Measurements from ENCODE around the gene PTTG1.

Gene PTTG1

DNA sequence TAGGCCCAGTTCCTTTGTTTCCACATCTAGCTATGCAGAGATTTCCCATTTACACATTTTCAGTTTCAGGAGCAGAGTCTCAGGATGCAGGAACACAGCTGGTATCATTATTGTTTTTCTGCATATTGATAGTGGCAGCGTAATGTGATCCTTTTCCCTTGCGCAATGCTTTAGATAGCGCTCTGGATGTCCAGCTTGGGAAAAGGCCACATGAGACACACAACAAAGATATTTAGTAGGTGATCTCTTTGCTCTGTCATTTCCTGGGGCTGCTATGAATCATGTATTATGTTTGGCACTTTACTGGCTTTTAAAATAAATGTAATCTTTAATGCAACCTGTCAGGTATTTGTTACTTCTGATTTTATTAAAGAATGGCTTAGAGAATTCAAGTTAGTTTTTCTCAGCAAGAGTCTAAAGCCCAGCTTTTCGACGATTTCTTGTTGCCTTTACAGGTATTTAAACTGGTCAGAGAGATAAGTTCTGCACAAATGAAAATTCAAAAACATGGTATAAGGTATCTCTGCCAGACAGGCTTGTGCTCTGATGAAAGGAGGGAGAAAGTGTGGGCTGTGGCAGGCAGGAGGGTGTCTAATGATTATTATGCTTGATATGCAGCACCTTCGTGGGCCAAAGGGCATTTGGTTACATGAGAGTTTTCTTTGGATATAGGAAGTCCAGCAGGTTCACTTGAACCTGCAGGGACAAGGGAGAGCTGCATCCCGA is 42.2 kb downstream of the PTTG1 start:
- Histone ChIP-seq H3K23ac (ENCODE audit: low read depth, low read length, poor library complexity) (no peak overlapping the region), H3K4ac (ENCODE audit: low read length) (no peak overlapping the region), H3K36me3 (replicated peaks in 1 of 2; ENCODE audit: control insufficient read depth in 2 of 2, insufficient read depth in 2 of 2, low read length in 2 of 2) (no peaks in the 10 kb centered on the region), H3K9ac (ENCODE audit: low read depth, low read length, poor library complexity) (no peak overlapping the region), H3K4me3 (ENCODE audit: low read length in 2 of 2) (no peak overlapping the region), H3K27me3 (ENCODE audit: control insufficient read depth in 3 of 3, insufficient read depth in 3 of 3, low read depth in 1 of 3, low read length in 3 of 3) (no peaks in the 10 kb centered on the region), H3K4me2 (ENCODE audit: insufficient read depth, low read length, poor library complexity, severe bottlenecking) (no peak overlapping the region), H3K79me1 (ENCODE audit: low read depth, low read length) (no peaks in the 10 kb centered on the region), H2BK15ac (ENCODE audit: low read length) (no peak overlapping the region), H2BK120ac (ENCODE audit: low read depth, low read length) (no peak overlapping the region), H3K18ac (ENCODE audit: low read length) (no peak overlapping the region), H4K8ac (ENCODE audit: low read depth, low read length) (no peak overlapping the region), H2AK5ac (ENCODE audit: low read depth, low read length) (no peak overlapping the region), H2BK5ac (ENCODE audit: low read length) (no peak overlapping the region), H3K14ac (ENCODE audit: low read length) (no peak overlapping the region), H4K91ac (ENCODE audit: low read depth, low read length, poor library complexity) (no peak overlapping the region), H3K9me3 (replicated peaks in 1 of 2; ENCODE audit: control insufficient read depth in 2 of 2, insufficient read depth in 1 of 2, low read depth in 1 of 2, low read length in 2 of 2) (peaks cover 0 to 4% of the 10 kb centered on the region in 2 donors), H2AFZ (ENCODE audit: low read length) (no peak overlapping the region), H3K4me1 (ENCODE audit: control insufficient read depth in 2 of 2, insufficient read depth in 1 of 2, low read depth in 1 of 2, low read length in 2 of 2) (no peaks in the 10 kb centered on the region), H2BK12ac (ENCODE audit: low read length) (no peak overlapping the region), H3K27ac (replicated peaks; ENCODE audit: low read length) (no peak overlapping the region)
- WGBS, 2 donors (ENCODE audit: extremely low coverage in 2 of 2, insufficient read length in 2 of 2, insufficient replicate concordance in 1 of 2): no CpG with 5 or more reads among the region's 7 CpGs
- DNase-seq (ENCODE audit: low spot score): no peak

DNA sequence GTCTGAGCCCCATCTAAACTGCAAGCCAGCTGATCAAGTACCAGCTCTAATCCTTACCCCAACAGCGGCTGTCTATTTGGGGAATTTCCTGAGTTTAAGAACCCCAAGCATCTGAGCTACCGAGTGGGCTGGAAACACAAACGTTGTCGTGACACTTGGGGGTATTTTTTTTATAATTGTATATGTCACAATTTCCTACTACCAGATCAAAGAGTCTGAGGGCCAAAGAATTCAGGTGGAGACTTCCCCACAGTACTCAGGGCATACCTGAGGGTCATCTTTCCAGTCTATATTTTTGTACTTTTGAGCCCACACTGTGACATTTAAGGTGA is 42.8 kb downstream of the PTTG1 start:
- no peak overlapping the region for H2AFZ ChIP-seq (ENCODE audit: low read length)
- no peak overlapping the region for H3K4me2 ChIP-seq (ENCODE audit: insufficient read depth, low read length, poor library complexity, severe bottlenecking)
- no peak overlapping the region for H3K18ac ChIP-seq (ENCODE audit: low read length)
- no peak overlapping the region for H3K23ac ChIP-seq (ENCODE audit: low read depth, low read length, poor library complexity)
- no peak overlapping the region for H4K91ac ChIP-seq (ENCODE audit: low read depth, low read length, poor library complexity)
- H3K9ac ChIP-seq (ENCODE audit: low read depth, low read length, poor library complexity): no peak overlapping the region
- no peak for DNase-seq (ENCODE audit: low spot score)
- H3K27ac ChIP-seq (replicated peaks; ENCODE audit: low read length): no peak overlapping the region
- no peak overlapping the region for H4K8ac ChIP-seq (ENCODE audit: low read depth, low read length)
- H3K79me1 ChIP-seq (ENCODE audit: low read depth, low read length): no peaks in the 10 kb centered on the region
- no peak overlapping the region for H2BK5ac ChIP-seq (ENCODE audit: low read length)
- H2BK120ac ChIP-seq (ENCODE audit: low read depth, low read length): no peak overlapping the region
- no peak overlapping the region for H2BK15ac ChIP-seq (ENCODE audit: low read length)
- no peak overlapping the region for H3K14ac ChIP-seq (ENCODE audit: low read length)
- H2BK12ac ChIP-seq (ENCODE audit: low read length): no peak overlapping the region
- peaks cover 0 to 4% of the 10 kb centered on the region in 2 donors for H3K9me3 ChIP-seq (replicated peaks in 1 of 2; ENCODE audit: control insufficient read depth in 2 of 2, insufficient read depth in 1 of 2, low read depth in 1 of 2, low read length in 2 of 2)
- no CpG with 5 or more reads among the region's 4 CpGs for WGBS, 2 donors (ENCODE audit: extremely low coverage in 2 of 2, insufficient read length in 2 of 2, insufficient replicate concordance in 1 of 2)
- no peaks in the 10 kb centered on the region for H3K27me3 ChIP-seq (ENCODE audit: control insufficient read depth in 3 of 3, insufficient read depth in 3 of 3, low read depth in 1 of 3, low read length in 3 of 3)
- no peak overlapping the region for H3K4me3 ChIP-seq (ENCODE audit: low read length in 2 of 2)
- no peaks in the 10 kb centered on the region for H3K4me1 ChIP-seq (ENCODE audit: control insufficient read depth in 2 of 2, insufficient read depth in 1 of 2, low read depth in 1 of 2, low read length in 2 of 2)
- H3K4ac ChIP-seq (ENCODE audit: low read length): no peak overlapping the region
- H3K36me3 ChIP-seq (replicated peaks in 1 of 2; ENCODE audit: control insufficient read depth in 2 of 2, insufficient read depth in 2 of 2, low read length in 2 of 2): no peaks in the 10 kb centered on the region
- no peak overlapping the region for H2AK5ac ChIP-seq (ENCODE audit: low read depth, low read length)

DNA sequence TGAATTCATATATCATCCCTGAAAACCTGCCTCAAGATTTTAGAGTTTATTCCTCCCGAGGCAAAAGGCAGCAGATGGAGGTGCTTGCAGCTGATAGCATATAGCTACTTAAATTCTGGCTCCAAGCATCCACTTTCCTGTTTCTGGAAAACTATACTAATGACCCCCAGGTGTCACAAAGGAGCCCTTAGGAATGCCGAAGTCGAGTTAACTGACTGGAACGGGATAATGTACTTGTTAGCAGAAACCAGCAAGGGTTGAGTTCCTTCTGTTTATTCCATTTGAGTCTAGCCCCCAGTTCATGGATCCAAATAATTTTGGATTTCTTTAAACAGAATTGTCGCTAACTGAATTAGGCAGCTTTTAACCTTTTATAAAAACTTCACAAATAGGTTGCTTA is 44.5 kb downstream of the PTTG1 start:
- H3K4me1 ChIP-seq (ENCODE audit: control insufficient read depth in 2 of 2, insufficient read depth in 1 of 2, low read depth in 1 of 2, low read length in 2 of 2): no peaks in the 10 kb centered on the region
- no peak overlapping the region for H3K4me2 ChIP-seq (ENCODE audit: insufficient read depth, low read length, poor library complexity, severe bottlenecking)
- no peak overlapping the region for H3K14ac ChIP-seq (ENCODE audit: low read length)
- H3K18ac ChIP-seq (ENCODE audit: low read length): no peak overlapping the region
- H3K9me3 ChIP-seq (replicated peaks in 1 of 2; ENCODE audit: control insufficient read depth in 2 of 2, insufficient read depth in 1 of 2, low read depth in 1 of 2, low read length in 2 of 2): peaks cover 0 to 4% of the 10 kb centered on the region in 2 donors
- no peak overlapping the region for H4K8ac ChIP-seq (ENCODE audit: low read depth, low read length)
- H3K36me3 ChIP-seq (replicated peaks in 1 of 2; ENCODE audit: control insufficient read depth in 2 of 2, insufficient read depth in 2 of 2, low read length in 2 of 2): no peaks in the 10 kb centered on the region
- no peak overlapping the region for H2BK12ac ChIP-seq (ENCODE audit: low read length)
- H2BK120ac ChIP-seq (ENCODE audit: low read depth, low read length): no peak overlapping the region
- no peaks in the 10 kb centered on the region for H3K79me1 ChIP-seq (ENCODE audit: low read depth, low read length)
- no peak overlapping the region for H3K4me3 ChIP-seq (ENCODE audit: low read length in 2 of 2)
- H2AFZ ChIP-seq (ENCODE audit: low read length): no peak overlapping the region
- H3K27me3 ChIP-seq (ENCODE audit: control insufficient read depth in 3 of 3, insufficient read depth in 3 of 3, low read depth in 1 of 3, low read length in 3 of 3): peaks cover 0 to 2% (median 0%) of the 10 kb centered on the region in 3 experiments
- H3K23ac ChIP-seq (ENCODE audit: low read depth, low read length, poor library complexity): no peak overlapping the region
- no peak overlapping the region for H3K4ac ChIP-seq (ENCODE audit: low read length)
- no peak overlapping the region for H2BK15ac ChIP-seq (ENCODE audit: low read length)
- no peak for DNase-seq (ENCODE audit: low spot score)
- no peak overlapping the region for H3K9ac ChIP-seq (ENCODE audit: low read depth, low read length, poor library complexity)
- WGBS, 2 donors (ENCODE audit: extremely low coverage in 2 of 2, insufficient read length in 2 of 2, insufficient replicate concordance in 1 of 2): no CpG with 5 or more reads among the region's 5 CpGs
- H4K91ac ChIP-seq (ENCODE audit: low read depth, low read length, poor library complexity): no peak overlapping the region
- H2BK5ac ChIP-seq (ENCODE audit: low read length): no peak overlapping the region
- H3K27ac ChIP-seq (replicated peaks; ENCODE audit: low read length): no peak overlapping the region
- H2AK5ac ChIP-seq (ENCODE audit: low read depth, low read length): no peak overlapping the region

DNA sequence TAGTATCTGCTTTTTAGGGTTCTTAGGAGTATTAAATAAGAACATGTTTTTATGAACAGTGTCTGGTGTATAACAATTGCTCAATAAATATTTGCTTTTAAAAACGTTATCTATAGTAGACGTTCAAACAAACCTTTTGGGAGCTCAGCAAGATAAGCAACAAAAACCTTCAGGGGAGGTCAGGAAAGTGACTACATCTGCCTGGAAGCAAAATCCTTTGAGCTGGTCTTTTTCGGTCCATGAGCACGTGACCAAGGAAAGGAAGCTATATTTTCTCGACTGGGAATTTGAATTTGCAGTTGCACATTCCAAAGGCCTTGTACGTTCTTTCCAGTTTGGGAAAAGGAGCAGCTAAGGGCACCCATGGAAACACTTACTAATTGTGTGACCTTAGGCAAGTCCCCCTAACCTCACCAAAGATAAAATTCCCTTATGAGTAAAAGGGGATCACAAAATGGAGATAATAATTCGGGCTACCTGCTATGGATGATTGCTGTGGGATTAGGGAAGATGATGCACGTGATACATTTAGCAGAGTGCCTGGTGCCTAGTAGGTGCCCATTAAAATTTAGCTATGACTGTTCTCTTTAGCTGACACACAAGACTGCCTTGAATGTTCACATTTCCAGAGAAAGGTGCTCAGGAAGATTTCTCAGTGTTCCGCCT is 45.4 kb downstream of the PTTG1 start:
- Histone ChIP-seq H3K23ac (ENCODE audit: low read depth, low read length, poor library complexity) (no peak overlapping the region), H2AK5ac (ENCODE audit: low read depth, low read length) (no peak overlapping the region), H4K91ac (ENCODE audit: low read depth, low read length, poor library complexity) (no peak overlapping the region), H3K36me3 (replicated peaks in 1 of 2; ENCODE audit: control insufficient read depth in 2 of 2, insufficient read depth in 2 of 2, low read length in 2 of 2) (no peaks in the 10 kb centered on the region), H4K8ac (ENCODE audit: low read depth, low read length) (no peak overlapping the region), H2BK15ac (ENCODE audit: low read length) (no peak overlapping the region), H3K4me3 (ENCODE audit: low read length in 2 of 2) (no peak overlapping the region), H3K14ac (ENCODE audit: low read length) (no peak overlapping the region), H3K79me1 (ENCODE audit: low read depth, low read length) (no peaks in the 10 kb centered on the region), H3K4me1 (ENCODE audit: control insufficient read depth in 2 of 2, insufficient read depth in 1 of 2, low read depth in 1 of 2, low read length in 2 of 2) (no peaks in the 10 kb centered on the region), H2AFZ (ENCODE audit: low read length) (no peak overlapping the region), H3K4me2 (ENCODE audit: insufficient read depth, low read length, poor library complexity, severe bottlenecking) (no peak overlapping the region), H3K27me3 (ENCODE audit: control insufficient read depth in 3 of 3, insufficient read depth in 3 of 3, low read depth in 1 of 3, low read length in 3 of 3) (peaks cover 0 to 2% (median 0%) of the 10 kb centered on the region in 3 experiments), H3K27ac (replicated peaks; ENCODE audit: low read length) (no peak overlapping the region), H2BK12ac (ENCODE audit: low read length) (no peak overlapping the region), H3K9me3 (replicated peaks in 1 of 2; ENCODE audit: control insufficient read depth in 2 of 2, insufficient read depth in 1 of 2, low read depth in 1 of 2, low read length in 2 of 2) (peaks cover 0 to 2% of the 10 kb centered on the region in 2 donors), H2BK5ac (ENCODE audit: low read length) (no peak overlapping the region), H3K4ac (ENCODE audit: low read length) (no peak overlapping the region), H3K9ac (ENCODE audit: low read depth, low read length, poor library complexity) (no peak overlapping the region), H3K18ac (ENCODE audit: low read length) (no peak overlapping the region), H2BK120ac (ENCODE audit: low read depth, low read length) (no peak overlapping the region)
- WGBS, 2 donors (ENCODE audit: extremely low coverage in 2 of 2, insufficient read length in 2 of 2, insufficient replicate concordance in 1 of 2): no CpG with 5 or more reads among the region's 9 CpGs
- DNase-seq (ENCODE audit: low spot score): no peak
